ENCODE data around the gene LTO1.

- no peak for TF ChIP-seq CTCF (IDR thresholded peaks at IDR 0.05)
- no peak for TF ChIP-seq POLR2A (IDR thresholded peaks at IDR 0.05)
Observed at GRCh38 chr11:69662021-69662698, 13.0 kb downstream of the LTO1 start.
